GM12872 (cell line): ENCODE measurements around the gene ATP2B1.

Experiments used
- TF ChIP-seq, protein P1 (sequence below): IDR thresholded peaks from 3 replicates; pipeline ENCODE4 v1.5.1; 2011; ENCODE audit warnings: low read depth, mild to moderate bottlenecking, low read length, moderate library complexity; ENCODE audit not compliant: insufficient read depth

ATP2B1 gene

DNA sequence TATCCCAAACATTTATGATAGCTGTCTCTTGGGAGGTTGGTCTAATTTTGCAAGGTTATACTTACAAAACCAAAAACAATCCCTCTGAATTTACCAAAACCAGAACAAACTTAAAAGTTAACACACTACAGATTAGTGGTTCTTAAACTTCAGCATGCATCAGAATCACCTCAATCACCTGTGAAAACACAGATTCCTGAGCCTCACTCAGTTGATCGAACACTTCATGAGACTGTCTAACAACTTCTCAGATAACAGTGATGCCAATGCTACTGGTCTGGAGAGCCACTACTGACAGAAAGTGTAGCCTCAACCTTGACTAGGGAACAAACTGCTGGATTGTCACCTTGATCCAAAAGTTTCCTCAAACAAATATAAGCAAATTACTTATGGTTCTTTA, 44.2 kb downstream of the ATP2B1 start:
- TF ChIP-seq, protein P1, sequence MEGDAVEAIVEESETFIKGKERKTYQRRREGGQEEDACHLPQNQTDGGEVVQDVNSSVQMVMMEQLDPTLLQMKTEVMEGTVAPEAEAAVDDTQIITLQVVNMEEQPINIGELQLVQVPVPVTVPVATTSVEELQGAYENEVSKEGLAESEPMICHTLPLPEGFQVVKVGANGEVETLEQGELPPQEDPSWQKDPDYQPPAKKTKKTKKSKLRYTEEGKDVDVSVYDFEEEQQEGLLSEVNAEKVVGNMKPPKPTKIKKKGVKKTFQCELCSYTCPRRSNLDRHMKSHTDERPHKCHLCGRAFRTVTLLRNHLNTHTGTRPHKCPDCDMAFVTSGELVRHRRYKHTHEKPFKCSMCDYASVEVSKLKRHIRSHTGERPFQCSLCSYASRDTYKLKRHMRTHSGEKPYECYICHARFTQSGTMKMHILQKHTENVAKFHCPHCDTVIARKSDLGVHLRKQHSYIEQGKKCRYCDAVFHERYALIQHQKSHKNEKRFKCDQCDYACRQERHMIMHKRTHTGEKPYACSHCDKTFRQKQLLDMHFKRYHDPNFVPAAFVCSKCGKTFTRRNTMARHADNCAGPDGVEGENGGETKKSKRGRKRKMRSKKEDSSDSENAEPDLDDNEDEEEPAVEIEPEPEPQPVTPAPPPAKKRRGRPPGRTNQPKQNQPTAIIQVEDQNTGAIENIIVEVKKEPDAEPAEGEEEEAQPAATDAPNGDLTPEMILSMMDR = no peak

- TF ChIP-seq, protein P1 = no peak
Observed at GRCh38 chr12:89663577-89664357, 44.9 kb downstream of the ATP2B1 start.

DNA sequence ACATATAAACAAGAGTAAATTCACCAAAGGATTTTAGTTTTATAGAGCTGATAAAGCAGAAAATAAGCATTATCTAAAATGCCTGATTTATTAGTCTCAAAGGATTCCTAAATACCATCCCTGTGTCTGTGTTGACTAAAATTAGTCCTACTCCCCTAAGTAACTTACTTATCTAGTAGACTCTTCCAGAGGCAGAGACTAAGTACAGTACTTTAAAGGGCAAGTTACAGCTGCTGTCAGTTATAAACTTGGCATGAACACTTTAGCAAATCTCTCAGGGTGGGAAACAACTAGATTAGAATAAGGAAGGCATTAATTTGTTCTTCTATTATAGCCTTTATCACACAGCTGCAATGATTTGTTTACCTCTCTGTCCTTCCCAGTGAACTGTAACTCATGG, 46.0 kb downstream of the ATP2B1 start:
- TF ChIP-seq, protein P1 = no peak

GRCh38 chr12:89661706-89662330, 46.8 kb downstream of the ATP2B1 start:
- TF ChIP-seq, protein P1 = no peak

GRCh38 chr12:89657739-89658138, 50.9 kb downstream of the ATP2B1 start:
- TF ChIP-seq, protein P1 = no peak

GRCh38 chr12:89657066-89657465, 51.6 kb downstream of the ATP2B1 start:
- TF ChIP-seq, protein P1 = no peak

DNA sequence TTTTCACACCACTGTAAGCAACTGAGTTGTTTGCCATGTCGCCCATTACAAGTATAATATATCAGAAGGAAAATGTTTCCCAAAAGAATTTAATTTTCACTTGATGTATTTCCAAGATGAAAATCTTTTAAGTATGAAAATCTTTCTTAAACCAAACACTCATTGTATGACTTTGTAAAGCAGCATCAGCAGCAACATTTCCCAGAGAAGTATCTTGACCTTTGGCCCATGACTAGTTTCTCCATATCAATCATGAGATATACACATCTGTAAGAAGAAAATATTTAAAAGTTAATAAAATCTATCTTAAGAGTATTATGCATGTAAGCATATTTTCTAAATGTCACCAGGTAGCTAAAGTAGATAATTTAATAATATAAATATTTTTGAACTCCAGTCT, 52.8 kb downstream of the ATP2B1 start:
- TF ChIP-seq, protein P1 = no peak
